Measurements from ENCODE around the gene DRP2. TPM values are rescaled to one million over a fixed set of nuclear protein-coding genes. Genes with fewer than 3 reads are reported as not detected.

The DRP2 gene
- total and polyA plus RNA-seq, 2 of the 4 experiments (the other 2 are of a cell fraction) = 7.0 to 7.9 TPM

GRCh38 chrX:101217689-101218088 lies 1.9 kb upstream of the DRP2 start:
- H3K9me1 ChIP-seq (ENCODE audit: insufficient read depth, low read length) = no peaks in the 10 kb centered on the region
- no peak overlapping the region for H2BK20ac ChIP-seq (ENCODE audit: low read depth, low read length)
- H2AK5ac ChIP-seq (ENCODE audit: low read depth, low read length) = no peak overlapping the region
- peaks cover 8% of the 10 kb centered on the region for H3K4me1 ChIP-seq (ENCODE audit: control insufficient read depth, insufficient read depth, low read length)
- TF ChIP-seq, protein P1, sequence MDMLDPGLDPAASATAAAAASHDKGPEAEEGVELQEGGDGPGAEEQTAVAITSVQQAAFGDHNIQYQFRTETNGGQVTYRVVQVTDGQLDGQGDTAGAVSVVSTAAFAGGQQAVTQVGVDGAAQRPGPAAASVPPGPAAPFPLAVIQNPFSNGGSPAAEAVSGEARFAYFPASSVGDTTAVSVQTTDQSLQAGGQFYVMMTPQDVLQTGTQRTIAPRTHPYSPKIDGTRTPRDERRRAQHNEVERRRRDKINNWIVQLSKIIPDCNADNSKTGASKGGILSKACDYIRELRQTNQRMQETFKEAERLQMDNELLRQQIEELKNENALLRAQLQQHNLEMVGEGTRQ (IDR thresholded peaks at IDR 0.05; ENCODE audit: low read depth, low read length) = no peak
- TF ChIP-seq BHLHE40 (IDR thresholded peaks at IDR 0.05; ENCODE audit: low read depth, low read length) = no peak
- no peaks in the 10 kb centered on the region for H3K9me3 ChIP-seq (ENCODE audit: control insufficient read depth, insufficient read depth, low read length)
- peaks cover 0 to 4% of the 10 kb centered on the region in 2 experiments; a peak in 1 of 4 replicates for H3K79me1 ChIP-seq (ENCODE audit: low read depth in 1 of 2, low read length in 2 of 2)
- H2AK9ac ChIP-seq (replicated peaks; ENCODE audit: low read depth, low read length, poor library complexity) = no peak overlapping the region
- no peak overlapping the region for H3K27ac ChIP-seq (ENCODE audit: insufficient read depth, low read length)
- no peak overlapping the region for H3K4ac ChIP-seq (ENCODE audit: low read depth, low read length)
- H4K20me1 ChIP-seq (ENCODE audit: insufficient read depth, low read length) = no peaks in the 10 kb centered on the region
- in situ Hi-C loops (cut with MboI; ENCODE audit: low sequenced_read_pairs) = no loop called here
- ChIA-PET POLR2A (ENCODE audit: unreplicated experiment) (interaction anchor here (0.6 kb wide), 1 partner anchor 179 kb away, joined by 15 read pairs; no protein-coding TSS in a partner anchor), CTCF (no interaction called here)
- no peak overlapping the region for H2BK15ac ChIP-seq (ENCODE audit: low read depth, low read length)
- H3K18ac ChIP-seq (ENCODE audit: low read depth, low read length) = no peak overlapping the region
- dilution Hi-C loops (cut with HindIII; ENCODE audit: low sequenced_read_pairs, unreplicated experiment) = no loop called here
- no peaks in the 10 kb centered on the region for H3K36me3 ChIP-seq (ENCODE audit: control insufficient read depth, insufficient read depth, low read length)
- DNase-seq (no peak), ATAC-seq (ENCODE audit: low read depth) (no peak)
- no peak overlapping the region for H2AFZ ChIP-seq (replicated peaks; ENCODE audit: low read length, poor library complexity)
- 100% methylated on average over 1 of the region's 6 CpGs; no CpG with 5 or more reads in 1 of the 2 experiments for WGBS, 2 experiments (ENCODE audit: extremely low coverage in 2 of 2, insufficient read length in 1 of 2)
- no peak overlapping the region for H4K91ac ChIP-seq (ENCODE audit: insufficient read depth, low read depth, low read length)
- intact Hi-C loops (cut with micrococcal nuclease) = no loop called here
- H2BK5ac ChIP-seq (ENCODE audit: low read depth, low read length, poor library complexity, severe bottlenecking) = no peak overlapping the region
- no peak overlapping the region for H3K14ac ChIP-seq (replicated peaks; ENCODE audit: low read depth, low read length)
- no peak overlapping the region for H3K4me2 ChIP-seq (ENCODE audit: low read depth, low read length)
- peaks cover 2% of the 10 kb centered on the region; the same call in 1 of the 2 replicates for H3K27me3 ChIP-seq (ENCODE audit: control insufficient read depth, insufficient read depth, low read length)
- H2BK120ac ChIP-seq (ENCODE audit: low read depth, low read length) = no peak overlapping the region
- no peak overlapping the region for H3K56ac ChIP-seq (ENCODE audit: extremely low read depth, insufficient read depth, low read length)
- no peak overlapping the region for H3K23ac ChIP-seq (ENCODE audit: low read depth, low read length)
- no peak overlapping the region for H4K8ac ChIP-seq (ENCODE audit: low read depth in 2 of 2, low read length in 2 of 2)
- no peak overlapping the region for H3K9ac ChIP-seq (ENCODE audit: low read depth, low read length)
- no peak overlapping the region for H3K4me3 ChIP-seq (ENCODE audit: insufficient read depth, low read depth, low read length)
- H4K5ac ChIP-seq (ENCODE audit: low read depth, low read length) = no peak overlapping the region
- BruUV-seq (replicated peaks) = no TSS peak

All from IMR-90 (cell line).